Colonic mucosa (tissue), 4 donors: Measurements from ENCODE around the gene TMEM164. TPM values are rescaled to one million over a fixed set of nuclear protein-coding genes. Genes with fewer than 3 reads are reported as not detected.

Source experiments
- DNase-seq: peaks from one replicate; pipeline ENCODE4 v3.0.0-alpha.2; 2020
- H3K27ac ChIP-seq: fragments of 200-600 bp; one replicate; pipeline ENCODE4 v1.8.0; 2021
- H3K27me3 ChIP-seq: fragments of 200-600 bp; one replicate; pipeline ENCODE4 v1.8.0; 2021
- H3K36me3 ChIP-seq: fragments of 200-600 bp; one replicate; pipeline ENCODE4 v1.8.0; 2021
- H3K4me1 ChIP-seq: fragments of 200-600 bp; one replicate; pipeline ENCODE4 v1.8.0; 2021; ENCODE audit warnings: mild to moderate bottlenecking
- H3K4me3 ChIP-seq: fragments of 200-600 bp; one replicate; pipeline ENCODE4 v1.8.0; 2021
- H3K9ac ChIP-seq, 2 donors: one replicate each; pipeline ENCODE4 v1.7.0; 2013; ENCODE audit warnings: control low read depth in 2 of 2, low read depth in 2 of 2, low read length in 2 of 2
- H3K9me3 ChIP-seq: fragments of 200-600 bp; one replicate; pipeline ENCODE4 v1.8.0; 2021
- CTCF ChIP-seq: fragments of 200-600 bp; IDR thresholded peaks from one replicate; pipeline ENCODE4 v1.8.0; 2022; ENCODE audit warnings: antibody characterized with exemption, mild to moderate bottlenecking
- intact Hi-C: fragments of 100-400 bp; cut with DNase I; formaldehyde crosslinking; loops from one replicate; pipeline ENCODE4 v1.14.1; 2022
- total RNA-seq, 2 donors: library from RNA; stranded (reverse); fragmentation: NEBNext Ultra II Directional in 1 of 2; extraction: Animal tissue kit (Norgen Biotek cat#: 25700) in 1 of 2; gene quantifications; one replicate each; pipeline ENCODE4 v1.2.1, GENCODE V29; 2021
- donor health status: healthy.
- donor health status: DM: no; HTN: no; CAD: no.
- donor health status: DM: no; HTN: no; CAD: no.

Gene TMEM164
- total RNA-seq, 2 donors from 2014 or later = 57.3 to 73.1 TPM

GRCh38 chrX:110210417-110211139 is 207.7 kb downstream of the TMEM164 start:
- H3K27ac ChIP-seq = no peak overlapping the region
- no peaks in the 10 kb centered on the region for H3K4me1 ChIP-seq
- H3K4me3 ChIP-seq = no peak overlapping the region
- DNase-seq = no peak
- no peaks in the 10 kb centered on the region for H3K9me3 ChIP-seq
- no peaks in the 10 kb centered on the region for H3K27me3 ChIP-seq
- no peaks in the 10 kb centered on the region for H3K36me3 ChIP-seq
- intact Hi-C loops = no loop called here
- no peak for TF ChIP-seq CTCF
- no peak overlapping the region for H3K9ac ChIP-seq

DNA sequence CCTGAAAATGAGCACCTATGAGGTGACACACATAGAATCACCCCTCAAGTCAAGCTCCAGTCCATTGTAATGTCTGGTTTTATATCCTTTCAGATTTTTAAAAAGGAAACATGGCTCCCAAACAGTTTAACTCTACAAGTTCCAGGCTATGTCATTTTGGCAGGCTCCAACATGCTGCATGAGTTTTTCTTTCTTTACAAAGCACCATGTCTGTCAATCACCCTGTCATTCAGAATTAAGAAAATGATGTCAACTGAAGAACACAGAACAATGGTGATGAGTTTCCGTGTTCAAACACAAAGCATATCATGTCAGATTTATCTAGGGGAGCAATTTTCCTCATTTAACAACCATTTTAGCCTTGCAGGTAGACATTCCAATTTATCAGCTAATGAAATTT is 208.4 kb downstream of the TMEM164 start:
- H3K9me3 ChIP-seq = no peaks in the 10 kb centered on the region
- TF ChIP-seq CTCF = no peak
- H3K27ac ChIP-seq = no peak overlapping the region
- H3K4me3 ChIP-seq = no peak overlapping the region
- intact Hi-C loops = no loop called here
- no peaks in the 10 kb centered on the region for H3K27me3 ChIP-seq
- no peak for DNase-seq
- no peak overlapping the region for H3K9ac ChIP-seq
- H3K36me3 ChIP-seq = no peaks in the 10 kb centered on the region
- no peaks in the 10 kb centered on the region for H3K4me1 ChIP-seq

- no peak for DNase-seq
Observed at GRCh38 chrX:110212299-110212698, 209.4 kb downstream of the TMEM164 start.

GRCh38 chrX:110213183-110213582 is 210.3 kb downstream of the TMEM164 start:
- intact Hi-C loops = no loop called here
- no peak for DNase-seq
- Histone ChIP-seq H3K4me3 (no peak overlapping the region), H3K27me3 (no peaks in the 10 kb centered on the region), H3K4me1 (no peaks in the 10 kb centered on the region), H3K36me3 (no peaks in the 10 kb centered on the region), H3K27ac (no peak overlapping the region), H3K9me3 (no peaks in the 10 kb centered on the region), H3K9ac (no peak overlapping the region)
- TF ChIP-seq CTCF = no peak

More at GRCh38 chrX:110212299-110212698, 209.4 kb downstream of the TMEM164 start:
- H3K27ac ChIP-seq = no peak overlapping the region
- H3K9me3 ChIP-seq = no peaks in the 10 kb centered on the region
- no peaks in the 10 kb centered on the region for H3K36me3 ChIP-seq
- no peak overlapping the region for H3K9ac ChIP-seq
- no peaks in the 10 kb centered on the region for H3K4me1 ChIP-seq
- no peaks in the 10 kb centered on the region for H3K27me3 ChIP-seq
- peak; percentile 12 for TF ChIP-seq CTCF
- intact Hi-C loops = no loop called here
- no peak overlapping the region for H3K4me3 ChIP-seq

DNA sequence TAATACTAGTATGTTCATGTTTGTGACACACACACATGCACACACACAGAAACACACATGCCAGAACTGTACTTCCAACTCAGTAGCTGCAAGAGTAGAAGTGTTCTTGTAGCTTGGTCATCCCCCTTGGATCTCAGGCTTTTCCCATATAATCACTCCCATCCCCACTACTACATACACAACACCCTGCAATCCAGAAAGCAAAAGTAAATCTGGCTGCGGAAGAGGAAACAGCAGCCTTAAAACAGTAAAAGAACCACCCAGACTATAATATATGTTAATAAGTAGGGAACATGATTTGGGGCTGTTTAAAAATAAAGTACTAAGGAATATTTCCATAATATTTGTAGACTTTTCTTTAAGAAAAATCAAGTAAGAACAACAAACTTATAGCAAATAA is 211.8 kb downstream of the TMEM164 start:
- Histone ChIP-seq H3K4me3 (no peak overlapping the region), H3K27ac (no peak overlapping the region), H3K27me3 (no peaks in the 10 kb centered on the region), H3K9me3 (no peaks in the 10 kb centered on the region), H3K4me1 (no peaks in the 10 kb centered on the region), H3K36me3 (no peaks in the 10 kb centered on the region), H3K9ac (no peak overlapping the region)
- no peak for TF ChIP-seq CTCF
- no peak for DNase-seq
- intact Hi-C loops = no loop called here
